Right lobe of liver (tissue), 6 donors: ENCODE data around the gene MYL5. TPM values are rescaled to one million over a fixed set of nuclear protein-coding genes. Genes with fewer than 3 reads are reported as not detected.

Experiments used
- ATAC-seq, 4 donors: fragments of 200-7000 bp; cut with Tn5 transposase; one replicate each; pipeline ENCODE4 v1.9.1; 2020; ENCODE audit warnings: mild to moderate bottlenecking in 4 of 4, moderate library complexity in 4 of 4
- DNase-seq, 3 donors: peaks; one replicate each; pipeline ENCODE4 v3.0.0-alpha.2; 2020
- H3K27ac ChIP-seq, 3 donors: fragments of 200-600 bp; one replicate each; pipeline ENCODE4 v1.8.0; 2022
- H3K27me3 ChIP-seq, 2 donors: fragments of 200-600 bp; one replicate each; pipeline ENCODE4 v1.8.0; 2022
- H3K36me3 ChIP-seq, 4 donors: fragments of 200-600 bp; sonication (generic) in 1 of 4; one replicate each; pipeline versions ENCODE4 v1.5.1 to v1.8.0; 2017 to 2022; ENCODE audit warnings: control low read depth in 1 of 4
- H3K4me1 ChIP-seq, 4 donors: fragments of 200-600 bp; sonication (generic) in 1 of 4; one replicate each; pipeline versions ENCODE4 v1.5.1 to v1.8.0; 2017 to 2022; ENCODE audit warnings: control low read depth in 1 of 4
- H3K4me3 ChIP-seq, 3 donors: fragments of 200-600 bp; one replicate each; pipeline ENCODE4 v1.8.0; 2022
- H3K9me3 ChIP-seq, 4 donors: fragments of 200-600 bp; sonication (generic) in 1 of 4; one replicate each; pipeline versions ENCODE4 v1.5.1 to v1.8.0; 2017 to 2022; ENCODE audit warnings: control low read depth in 1 of 4
- POLR2A ChIP-seq: fragments of 450-650 bp; IDR thresholded peaks from one replicate; pipeline ENCODE4 v1.6.1; 2017; ENCODE audit warnings: antibody characterized with exemption, mild to moderate bottlenecking
- WGBS: methylation state at CpG from one replicate; pipeline ENCODE4 v1.1.6; 2018; ENCODE audit warnings: low coverage, low lambda C conversion rate; ENCODE audit not compliant: insufficient coverage; ENCODE audit errors: missing lambda C conversion rate; 5-methylcytosine and 5-hydroxymethylcytosine counted together
- intact Hi-C, 2 donors: fragments of 100-400 bp; cut with DNase I; formaldehyde crosslinking; loops; one replicate each; pipeline versions ENCODE4 v1.11.2 to v1.14.1; 2022
- total RNA-seq, 6 experiments: library from RNA; depleted of rRNA in 2 of 6; stranded (reverse); fragments of >200 nt in 2 of 6; fragmentation: NEBNext Ultra II Directional in 3 of 6; extraction: Animal tissue kit (Norgen Biotek cat#: 25700) in 3 of 6; gene quantifications; one replicate each; pipeline versions ENCODE4 v1.1.0 to v1.2.4, GENCODE V29; 2016 to 2023
- TF ChIP-seq, protein P1 (sequence below), 4 donors: fragments of 200-600 bp in 3 of 4; fragments of 450-650 bp in 1 of 4; IDR thresholded peaks; one replicate each; pipeline versions ENCODE4 v1.5.1 to v1.8.0; 2016 to 2022; ENCODE audit warnings: antibody characterized with exemption in 4 of 4, mild to moderate bottlenecking in 2 of 4
- donor health status: DM: no; HTN: yes; CAD: no.
- donor health status: DM: no; HTN: no; CAD: no.
- donor health status: DM: no; HTN: no; CAD: no.
- donor health status: DM: no; HTN: yes; CAD: no.
- donor health status: DM: no; HTN: yes; CAD: no.

Gene MYL5
- total RNA-seq, 6 experiments from 2014 or later = 6.9 to 9.2 (median 8.4) TPM

GRCh38 chr4:650951-651883 is 23.1 kb upstream of the MYL5 start:
- Histone ChIP-seq H3K27ac (no peak overlapping the region), H3K4me1 (no peaks in the 10 kb centered on the region), H3K27me3 (no peaks in the 10 kb centered on the region), H3K9me3 (no peaks in the 10 kb centered on the region), H3K36me3 (no peaks in the 10 kb centered on the region), H3K4me3 (no peak overlapping the region)
- DNase-seq (peak in 2 of 3 donors; percentile 13 to 43), ATAC-seq (no peak)
- TF ChIP-seq POLR2A = no peak
- TF ChIP-seq, protein P1, sequence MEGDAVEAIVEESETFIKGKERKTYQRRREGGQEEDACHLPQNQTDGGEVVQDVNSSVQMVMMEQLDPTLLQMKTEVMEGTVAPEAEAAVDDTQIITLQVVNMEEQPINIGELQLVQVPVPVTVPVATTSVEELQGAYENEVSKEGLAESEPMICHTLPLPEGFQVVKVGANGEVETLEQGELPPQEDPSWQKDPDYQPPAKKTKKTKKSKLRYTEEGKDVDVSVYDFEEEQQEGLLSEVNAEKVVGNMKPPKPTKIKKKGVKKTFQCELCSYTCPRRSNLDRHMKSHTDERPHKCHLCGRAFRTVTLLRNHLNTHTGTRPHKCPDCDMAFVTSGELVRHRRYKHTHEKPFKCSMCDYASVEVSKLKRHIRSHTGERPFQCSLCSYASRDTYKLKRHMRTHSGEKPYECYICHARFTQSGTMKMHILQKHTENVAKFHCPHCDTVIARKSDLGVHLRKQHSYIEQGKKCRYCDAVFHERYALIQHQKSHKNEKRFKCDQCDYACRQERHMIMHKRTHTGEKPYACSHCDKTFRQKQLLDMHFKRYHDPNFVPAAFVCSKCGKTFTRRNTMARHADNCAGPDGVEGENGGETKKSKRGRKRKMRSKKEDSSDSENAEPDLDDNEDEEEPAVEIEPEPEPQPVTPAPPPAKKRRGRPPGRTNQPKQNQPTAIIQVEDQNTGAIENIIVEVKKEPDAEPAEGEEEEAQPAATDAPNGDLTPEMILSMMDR (IDR thresholded peaks at IDR 0.05) = no peak
- WGBS = 30% methylated on average over 16 of the region's 49 CpGs
- intact Hi-C loops = no loop called here

- ATAC-seq (no peak), DNase-seq (peak in 2 of 3 donors; percentile 5 to 35)
- Histone ChIP-seq H3K4me1 (no peaks in the 10 kb centered on the region), H3K9me3 (no peaks in the 10 kb centered on the region), H3K36me3 (no peaks in the 10 kb centered on the region), H3K27ac (no peak overlapping the region), H3K27me3 (no peaks in the 10 kb centered on the region), H3K4me3 (no peak overlapping the region)
- TF ChIP-seq POLR2A = no peak
- TF ChIP-seq, protein P1 (IDR thresholded peaks at IDR 0.05) = no peak
- intact Hi-C loops = no loop called here
- 58% methylated on average over 16 of the region's 24 CpGs for WGBS
Measured at GRCh38 chr4:651884-652642, 22.3 kb upstream of the MYL5 start.

GRCh38 chr4:653080-653821 is 21.1 kb upstream of the MYL5 start:
- H3K4me1 ChIP-seq = no peaks in the 10 kb centered on the region
- no peak for TF ChIP-seq POLR2A
- TF ChIP-seq, protein P1 (IDR thresholded peaks at IDR 0.05) = no peak
- no peaks in the 10 kb centered on the region for H3K36me3 ChIP-seq
- ATAC-seq = no peak
- DNase-seq = peak in 2 of 3 donors; percentile 9 to 51
- 71% methylated on average over 7 of the region's 35 CpGs for WGBS
- no peak overlapping the region for H3K27ac ChIP-seq
- no peaks in the 10 kb centered on the region for H3K27me3 ChIP-seq
- no peaks in the 10 kb centered on the region for H3K9me3 ChIP-seq
- intact Hi-C loops = no loop called here
- no peak overlapping the region for H3K4me3 ChIP-seq

DNA sequence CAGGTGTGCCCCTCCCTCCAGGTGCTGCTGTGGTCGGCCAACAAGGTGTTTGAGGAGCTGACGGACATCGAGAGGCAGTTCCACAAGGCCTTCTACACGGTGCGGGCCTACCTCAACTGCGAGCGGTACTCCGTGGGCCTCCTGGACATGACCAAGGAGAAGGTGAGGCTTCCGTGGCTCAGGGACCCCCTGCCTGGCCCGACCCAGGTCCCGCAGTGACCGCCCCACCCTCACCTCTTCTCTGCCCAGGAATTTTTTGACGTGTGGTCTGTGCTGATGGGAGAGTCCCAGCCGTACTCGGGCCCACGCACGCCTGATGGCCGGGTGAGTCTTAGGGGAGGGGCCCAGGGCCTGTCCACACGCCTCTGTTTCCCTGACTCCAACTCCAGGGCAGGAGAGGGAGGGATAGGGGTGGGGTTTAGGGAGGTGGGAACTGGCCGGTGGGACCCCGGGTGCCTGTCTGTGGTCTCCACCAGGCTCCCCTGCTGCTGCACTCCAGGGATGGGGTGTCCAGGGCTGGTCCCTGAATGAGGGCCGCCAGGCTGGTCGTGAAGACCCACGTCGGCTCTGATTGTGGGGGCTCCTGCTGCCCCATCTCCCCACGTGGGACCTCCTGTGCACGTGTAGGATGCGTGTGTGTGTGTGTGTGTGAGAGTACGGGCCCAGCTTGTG is 20.4 kb upstream of the MYL5 start:
- peak in 2 of 3 donors; percentile 8 to 49 for DNase-seq

More for the DNA sequence above, 20.4 kb upstream of the MYL5 start:
- intact Hi-C loops = no loop called here
- H3K27me3 ChIP-seq = no peaks in the 10 kb centered on the region
- no peak overlapping the region for H3K27ac ChIP-seq
- no peak for TF ChIP-seq POLR2A
- TF ChIP-seq, protein P1 (IDR thresholded peaks at IDR 0.05) = no peak
- H3K4me3 ChIP-seq = no peak overlapping the region
- WGBS = 79% methylated on average over 16 of the region's 29 CpGs
- ATAC-seq = no peak
- no peaks in the 10 kb centered on the region for H3K36me3 ChIP-seq
- no peaks in the 10 kb centered on the region for H3K9me3 ChIP-seq
- H3K4me1 ChIP-seq = no peaks in the 10 kb centered on the region
